Breast epithelium (tissue), 4 donors: ENCODE results near the gene CANX. TPM values are rescaled to one million over a fixed set of nuclear protein-coding genes. Genes with fewer than 3 reads are reported as not detected.
A peak's percentile ranks its signal among the peaks of the same experiment; 100 is the strongest.

Experiments used
- DNase-seq, 2 donors: peaks; one replicate each; pipeline ENCODE4 v3.0.0-alpha.2; 2019; ENCODE audit warnings: low spot score in 2 of 2
- H3K27ac ChIP-seq, 2 donors: fragments of 200-600 bp; sonication (generic) in 1 of 2; one replicate each; pipeline ENCODE4 v1.5.1; 2016 to 2019; ENCODE audit warnings: mild to moderate bottlenecking in 1 of 2
- H3K27me3 ChIP-seq, 2 donors: fragments of 200-600 bp; sonication (generic) in 1 of 2; one replicate each; pipeline versions ENCODE4 v1.5.1 to v1.6.0; 2017 to 2019; ENCODE audit warnings: control low read depth in 1 of 2, mild to moderate bottlenecking in 1 of 2
- H3K36me3 ChIP-seq: fragments of 200-600 bp; one replicate; pipeline ENCODE4 v1.5.1; 2019
- H3K4me1 ChIP-seq, 2 donors: fragments of 200-600 bp; sonication (generic); one replicate each; pipeline ENCODE4 v1.5.1; 2016 to 2019; ENCODE audit warnings: control low read depth in 1 of 2
- H3K4me3 ChIP-seq, 3 donors: fragments of 200-600 bp; sonication (generic); 1 replicate in 2 of 3; 2 replicates in 1 of 3; pipeline ENCODE4 v1.5.1; 2016 to 2019; ENCODE audit warnings: mild to moderate bottlenecking in 3 of 3, moderate library complexity in 2 of 3
- H3K9me3 ChIP-seq, 2 donors: fragments of 200-600 bp; sonication (generic) in 1 of 2; one replicate each; pipeline ENCODE4 v1.5.1; 2016 to 2019; ENCODE audit warnings: control low read depth in 1 of 2
- POLR2A ChIP-seq: fragments of 450-650 bp; IDR thresholded peaks from one replicate; pipeline ENCODE4 v1.6.1; 2016; ENCODE audit warnings: antibody characterized with exemption, mild to moderate bottlenecking, moderate library complexity
- POLR2AphosphoS5 ChIP-seq, 3 donors: sonication (generic); formaldehyde crosslinking; IDR thresholded peaks; one replicate each; pipeline ENCODE4 v1.6.1; 2017; ENCODE audit warnings: antibody characterized with exemption in 3 of 3
- intact Hi-C: fragments of 100-400 bp; cut with DNase I; formaldehyde crosslinking; loops from one replicate; pipeline ENCODE4 v1.15.1; 2023; ENCODE audit warnings: low total_unique reads
- total RNA-seq, 3 donors: library from RNA; depleted of rRNA; stranded (reverse); fragments of >200 nt; gene quantifications; one replicate each; pipeline ENCODE4 v1.1.0, GENCODE V29; 2016
- TF ChIP-seq, protein P1 (sequence below), 3 donors: fragments of 450-650 bp; IDR thresholded peaks; one replicate each; pipeline ENCODE4 v1.5.1; 2016 to 2017; ENCODE audit warnings: antibody characterized with exemption in 3 of 3, mild to moderate bottlenecking in 3 of 3, moderate library complexity in 3 of 3

Gene CANX
- total RNA-seq, 3 donors from 2014 or later = 379 to 416 (median 381) TPM

DNA sequence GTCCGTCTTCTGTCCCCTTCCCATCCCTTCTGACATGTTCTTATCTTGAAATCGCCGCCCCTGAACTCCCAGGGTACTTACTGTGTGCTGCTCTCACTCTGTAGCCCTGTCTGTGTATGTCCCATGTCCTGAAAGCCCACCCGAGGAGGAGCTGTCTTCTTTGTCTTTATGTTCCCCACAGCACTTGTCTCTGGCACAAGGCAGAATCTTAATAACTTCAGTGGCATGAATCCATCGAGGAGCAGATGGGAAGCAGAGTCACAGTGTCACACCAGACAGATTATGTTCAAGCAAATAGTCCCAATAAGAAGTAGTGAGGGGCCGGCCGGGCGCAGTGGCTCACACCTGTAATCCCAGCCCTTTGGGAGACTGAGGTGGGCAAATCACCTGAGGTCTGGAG lies 65.3 kb downstream of the CANX start:
- peak overlapping the region; percentile 60 to 72 for H3K27ac ChIP-seq
- intact Hi-C loops = no loop called here
- no peaks in the 10 kb centered on the region for H3K9me3 ChIP-seq
- TF ChIP-seq POLR2A (no peak), POLR2AphosphoS5 (IDR thresholded peaks at IDR 0.05) (no peak)
- TF ChIP-seq, protein P1, sequence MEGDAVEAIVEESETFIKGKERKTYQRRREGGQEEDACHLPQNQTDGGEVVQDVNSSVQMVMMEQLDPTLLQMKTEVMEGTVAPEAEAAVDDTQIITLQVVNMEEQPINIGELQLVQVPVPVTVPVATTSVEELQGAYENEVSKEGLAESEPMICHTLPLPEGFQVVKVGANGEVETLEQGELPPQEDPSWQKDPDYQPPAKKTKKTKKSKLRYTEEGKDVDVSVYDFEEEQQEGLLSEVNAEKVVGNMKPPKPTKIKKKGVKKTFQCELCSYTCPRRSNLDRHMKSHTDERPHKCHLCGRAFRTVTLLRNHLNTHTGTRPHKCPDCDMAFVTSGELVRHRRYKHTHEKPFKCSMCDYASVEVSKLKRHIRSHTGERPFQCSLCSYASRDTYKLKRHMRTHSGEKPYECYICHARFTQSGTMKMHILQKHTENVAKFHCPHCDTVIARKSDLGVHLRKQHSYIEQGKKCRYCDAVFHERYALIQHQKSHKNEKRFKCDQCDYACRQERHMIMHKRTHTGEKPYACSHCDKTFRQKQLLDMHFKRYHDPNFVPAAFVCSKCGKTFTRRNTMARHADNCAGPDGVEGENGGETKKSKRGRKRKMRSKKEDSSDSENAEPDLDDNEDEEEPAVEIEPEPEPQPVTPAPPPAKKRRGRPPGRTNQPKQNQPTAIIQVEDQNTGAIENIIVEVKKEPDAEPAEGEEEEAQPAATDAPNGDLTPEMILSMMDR (IDR thresholded peaks at IDR 0.05) = no peak
- H3K4me1 ChIP-seq = peaks cover 10 to 15% of the 10 kb centered on the region in 2 donors
- no peaks in the 10 kb centered on the region for H3K27me3 ChIP-seq
- H3K36me3 ChIP-seq = no peaks in the 10 kb centered on the region
- DNase-seq = no peak
- no peak overlapping the region for H3K4me3 ChIP-seq

DNA sequence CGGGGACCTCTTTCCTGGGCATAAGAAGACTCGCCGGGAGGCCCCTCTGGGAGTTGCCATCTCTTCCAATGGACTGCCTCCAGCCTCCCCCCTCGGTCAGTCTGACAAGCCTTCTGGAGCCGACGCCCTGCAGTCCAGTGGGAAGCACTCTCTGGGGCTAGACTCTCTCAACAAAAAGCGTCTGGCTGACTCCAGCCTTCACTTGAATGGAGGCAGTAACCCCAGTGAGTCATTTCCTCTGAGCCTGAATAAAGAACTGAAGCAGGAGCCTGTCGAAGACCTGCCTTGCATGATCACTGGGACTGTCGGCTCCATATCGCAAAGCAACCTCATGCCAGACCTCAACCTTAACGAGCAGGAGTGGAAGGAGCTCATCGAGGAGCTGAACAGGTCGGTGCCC lies 66.6 kb downstream of the CANX start:
- Histone ChIP-seq H3K4me1 (peaks cover 10 to 15% of the 10 kb centered on the region in 2 donors), H3K36me3 (no peaks in the 10 kb centered on the region), H3K9me3 (no peaks in the 10 kb centered on the region), H3K27me3 (no peaks in the 10 kb centered on the region), H3K27ac (peak overlapping the region in 1 of 2 donors; percentile 50), H3K4me3 (no peak overlapping the region)
- TF ChIP-seq POLR2A (no peak), POLR2AphosphoS5 (IDR thresholded peaks at IDR 0.05) (no peak)
- TF ChIP-seq, protein P1 (IDR thresholded peaks at IDR 0.05) = no peak
- intact Hi-C loops = no loop called here
- no peak for DNase-seq

DNA sequence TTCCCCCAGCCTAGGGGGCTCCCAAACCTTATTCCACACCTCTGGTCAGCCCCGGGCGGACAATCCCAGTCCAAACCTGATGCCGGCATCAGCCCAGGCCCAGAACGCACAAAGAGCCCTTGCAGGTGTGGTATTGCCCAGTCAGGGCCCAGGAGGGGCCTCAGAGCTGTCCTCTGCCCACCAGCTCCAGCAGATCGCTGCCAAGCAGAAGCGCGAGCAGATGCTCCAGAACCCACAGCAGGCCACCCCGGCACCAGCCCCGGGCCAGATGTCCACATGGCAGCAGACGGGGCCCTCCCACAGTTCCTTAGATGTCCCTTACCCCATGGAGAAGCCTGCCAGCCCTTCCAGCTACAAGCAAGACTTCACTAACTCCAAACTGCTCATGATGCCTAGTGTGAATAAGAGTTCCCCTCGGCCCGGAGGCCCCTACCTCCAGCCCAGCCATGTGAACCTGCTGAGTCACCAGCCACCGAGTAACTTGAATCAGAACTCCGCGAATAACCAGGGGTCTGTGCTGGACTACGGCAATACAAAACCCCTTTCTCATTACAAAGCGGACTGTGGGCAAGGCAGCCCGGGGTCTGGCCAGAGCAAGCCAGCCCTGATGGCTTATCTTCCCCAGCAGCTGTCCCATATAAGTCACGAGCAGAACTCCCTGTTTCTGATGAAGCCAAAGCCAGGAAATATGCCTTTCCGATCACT lies 67.4 kb downstream of the CANX start:
- no peaks in the 10 kb centered on the region for H3K9me3 ChIP-seq
- no peak for DNase-seq
- H3K36me3 ChIP-seq = no peaks in the 10 kb centered on the region
- peaks cover 10 to 15% of the 10 kb centered on the region in 2 donors for H3K4me1 ChIP-seq
- TF ChIP-seq, protein P1 (IDR thresholded peaks at IDR 0.05) = no peak
- TF ChIP-seq POLR2AphosphoS5 (IDR thresholded peaks at IDR 0.05) (no peak), POLR2A (no peak)
- H3K4me3 ChIP-seq = no peak overlapping the region
- H3K27ac ChIP-seq = peak overlapping the region in 1 of 2 donors; percentile 50
- intact Hi-C loops = no loop called here
- no peaks in the 10 kb centered on the region for H3K27me3 ChIP-seq

DNA sequence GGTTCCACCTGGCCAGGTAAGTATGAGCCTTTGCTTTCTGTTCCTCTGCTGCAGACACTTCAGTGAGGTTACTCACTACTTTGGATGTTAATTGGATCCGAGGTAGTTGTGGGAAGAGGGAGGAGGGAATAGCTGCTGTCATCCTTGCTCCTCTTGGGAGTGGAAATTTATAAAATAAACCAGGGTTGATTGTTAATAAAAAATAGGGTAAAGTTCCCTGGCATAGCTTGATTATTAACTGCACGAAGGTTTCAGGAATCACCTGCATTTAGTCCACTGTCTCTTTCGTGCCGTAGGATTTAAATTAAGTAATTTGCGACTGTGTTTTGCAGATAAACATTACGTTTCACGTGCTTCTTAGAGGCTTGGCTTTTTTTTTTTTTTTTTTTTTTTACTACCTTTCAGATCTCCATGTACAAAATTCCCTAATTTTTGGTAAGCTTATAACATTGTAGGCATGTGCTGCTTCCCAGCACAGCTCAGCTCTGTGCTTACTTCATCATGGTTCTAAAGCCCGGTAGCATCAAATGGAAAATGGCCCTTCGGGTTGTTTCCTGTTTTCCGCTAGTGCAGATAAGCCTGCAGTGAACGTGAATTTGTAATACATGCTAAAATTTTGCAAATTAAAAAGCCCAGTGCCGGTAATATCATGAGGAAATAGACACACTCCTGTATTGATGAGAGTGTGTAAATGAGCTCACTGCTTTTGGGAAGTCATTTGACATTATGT lies 68.1 kb downstream of the CANX start:
- Histone ChIP-seq H3K9me3 (no peaks in the 10 kb centered on the region), H3K27me3 (no peaks in the 10 kb centered on the region), H3K27ac (peak overlapping the region in 1 of 2 donors; percentile 50), H3K4me1 (peaks cover 8 to 15% of the 10 kb centered on the region in 2 donors), H3K36me3 (no peaks in the 10 kb centered on the region), H3K4me3 (no peak overlapping the region)
- intact Hi-C loops = no loop called here
- TF ChIP-seq POLR2AphosphoS5 (IDR thresholded peaks at IDR 0.05) (no peak), POLR2A (no peak)
- TF ChIP-seq, protein P1 (IDR thresholded peaks at IDR 0.05) = no peak
- DNase-seq = no peak

DNA sequence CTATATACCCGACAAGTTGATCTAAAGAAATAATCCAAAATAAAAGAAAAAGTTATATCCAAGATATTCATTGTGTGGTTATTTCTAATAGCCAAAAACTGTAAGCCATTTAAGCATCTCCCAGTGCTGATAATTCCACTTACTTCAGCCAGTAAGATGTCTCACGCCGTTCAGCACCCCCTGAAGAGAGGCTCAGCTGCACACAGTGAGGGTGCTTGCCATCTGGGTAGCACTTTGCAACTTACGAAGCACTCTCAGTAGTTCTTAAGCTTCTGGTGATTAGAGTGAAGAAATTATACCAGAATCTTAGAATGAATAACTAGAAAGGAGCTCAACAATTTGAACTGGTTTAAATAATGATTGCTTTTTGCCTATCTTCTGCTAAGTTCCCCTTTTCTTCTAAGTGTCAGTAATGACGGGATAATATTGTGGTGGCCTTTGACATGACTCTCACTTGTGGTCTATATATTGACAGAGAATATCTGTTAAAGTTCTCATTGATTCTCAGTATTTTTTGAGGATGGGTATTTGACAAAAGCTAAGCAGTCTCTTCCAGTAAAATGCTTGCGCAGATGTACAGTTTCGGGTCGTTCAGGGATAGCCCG lies 68.8 kb downstream of the CANX start:
- Histone ChIP-seq H3K4me3 (no peak overlapping the region), H3K9me3 (no peaks in the 10 kb centered on the region), H3K27me3 (no peaks in the 10 kb centered on the region), H3K4me1 (peaks cover 5 to 10% of the 10 kb centered on the region in 2 donors), H3K36me3 (no peaks in the 10 kb centered on the region), H3K27ac (no peak overlapping the region)
- TF ChIP-seq, protein P1 (IDR thresholded peaks at IDR 0.05) = no peak
- TF ChIP-seq POLR2AphosphoS5 (IDR thresholded peaks at IDR 0.05) (no peak), POLR2A (no peak)
- no peak for DNase-seq
- intact Hi-C loops = no loop called here
